ENCODE measurements around the gene GRID1. TPM values are rescaled to one million over a fixed set of nuclear protein-coding genes. Genes with fewer than 3 reads are reported as not detected.

Gene GRID1
- total RNA-seq, 2 experiments from 2014 or later, result not detected

DNA sequence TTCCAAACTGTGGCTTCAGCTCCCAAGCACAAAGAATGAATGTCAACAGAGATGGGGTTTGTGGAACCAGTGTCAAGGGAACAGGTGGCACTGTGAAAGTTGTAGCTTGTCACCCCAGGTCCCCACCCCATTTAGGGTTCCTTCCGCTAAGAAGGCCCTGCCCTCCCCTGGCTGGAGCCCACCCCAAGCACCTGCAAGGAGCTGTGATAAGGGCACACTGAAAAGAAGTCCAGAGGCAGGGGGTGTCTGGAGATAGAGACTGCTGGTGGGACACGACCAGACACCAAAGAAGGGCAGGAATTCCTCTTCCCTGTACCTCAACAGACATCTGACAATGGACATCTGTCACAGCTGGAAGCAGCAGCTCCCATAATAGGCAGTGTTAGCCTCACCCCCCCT is 4.5 kb downstream of the GRID1 start:
- Mint-ChIP-seq H3K4me3 (no peak overlapping the region), H3K27me3 (peaks cover 54% of the 10 kb centered on the region), H3K27ac (no peak overlapping the region), H3K9me3 (no peaks in the 10 kb centered on the region), H3K4me1 (peaks cover 9% of the 10 kb centered on the region), H3K36me3 (no peaks in the 10 kb centered on the region)
- DNase-seq (peak; percentile 19), ATAC-seq (ENCODE audit: low read depth) (no peak)
- POLR2A ChIA-PET, result no interaction called here

DNA sequence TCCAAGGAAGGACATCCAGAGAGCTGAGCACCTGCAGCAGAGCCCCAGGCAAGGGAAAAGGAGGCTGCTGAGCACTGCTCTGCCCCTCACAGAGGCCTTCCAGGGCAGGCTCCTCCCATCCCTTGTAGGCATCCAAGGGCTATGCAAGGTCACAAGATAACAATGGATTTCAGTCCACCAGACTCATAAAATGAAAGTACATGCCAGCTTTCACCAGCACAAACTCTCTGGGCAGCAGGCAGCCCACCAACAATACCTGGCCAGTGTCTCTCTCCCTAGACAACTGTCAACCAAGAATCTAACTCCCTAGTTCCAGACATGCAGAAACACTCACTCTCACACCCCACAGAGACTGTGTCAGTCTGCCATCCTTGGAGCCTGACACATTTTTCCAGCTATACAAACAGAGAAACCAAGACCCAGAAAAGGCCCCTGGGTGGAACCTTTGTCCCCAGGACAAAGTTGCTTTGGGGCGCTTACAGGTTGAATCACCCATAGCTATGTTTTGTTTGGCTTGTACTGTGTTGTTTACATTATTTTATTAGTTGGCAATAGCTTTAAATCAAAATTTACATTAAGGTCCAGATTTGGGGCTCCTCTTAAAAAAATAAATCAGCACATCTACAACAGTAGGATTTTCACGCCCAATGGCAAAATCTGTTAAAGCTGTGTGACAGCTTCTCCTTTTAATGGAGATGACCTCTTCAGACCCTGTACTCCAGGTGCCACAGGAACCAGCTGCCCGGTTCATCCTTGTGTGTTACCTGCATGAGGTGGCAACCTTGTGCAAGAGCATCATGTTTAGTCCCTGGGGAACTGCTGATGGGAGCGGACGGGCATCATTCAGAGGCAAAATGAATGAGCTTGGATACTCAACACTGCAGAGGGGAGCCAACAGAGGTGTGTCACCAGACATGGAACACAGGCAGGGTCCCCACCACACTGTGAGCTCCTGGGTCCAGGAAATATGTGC is 5.2 kb downstream of the GRID1 start:
- peaks cover 9% of the 10 kb centered on the region for H3K4me1 Mint-ChIP-seq
- no peaks in the 10 kb centered on the region for H3K36me3 Mint-ChIP-seq
- H3K27ac Mint-ChIP-seq, result no peak overlapping the region
- POLR2A ChIA-PET, result no interaction called here
- ATAC-seq (ENCODE audit: low read depth) (no peak), DNase-seq (peak; percentile 10)
- no peak overlapping the region for H3K4me3 Mint-ChIP-seq
- H3K9me3 Mint-ChIP-seq, result no peaks in the 10 kb centered on the region
- peaks cover 54% of the 10 kb centered on the region for H3K27me3 Mint-ChIP-seq

DNA sequence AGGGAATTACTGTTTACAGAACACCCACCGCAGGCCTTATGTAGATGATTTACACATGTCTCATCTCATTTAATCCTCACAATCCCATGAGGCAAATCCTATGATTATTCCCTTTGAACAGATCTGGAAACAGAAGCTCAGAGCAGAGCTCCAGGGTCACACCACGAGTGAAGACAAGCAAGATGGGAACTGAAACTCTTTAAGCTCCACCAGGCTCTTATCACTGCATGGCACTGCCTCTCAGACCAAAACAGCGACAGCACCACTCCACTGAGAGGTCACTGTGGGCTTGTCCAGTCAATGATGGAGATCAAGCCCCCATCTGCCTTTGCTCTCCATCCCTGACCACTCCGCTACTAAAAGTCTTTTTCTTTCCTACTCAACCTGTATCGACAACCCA is 5.9 kb downstream of the GRID1 start:
- POLR2A ChIA-PET, result no interaction called here
- H3K4me3 Mint-ChIP-seq, result no peak overlapping the region
- peaks cover 55% of the 10 kb centered on the region for H3K27me3 Mint-ChIP-seq

DNA sequence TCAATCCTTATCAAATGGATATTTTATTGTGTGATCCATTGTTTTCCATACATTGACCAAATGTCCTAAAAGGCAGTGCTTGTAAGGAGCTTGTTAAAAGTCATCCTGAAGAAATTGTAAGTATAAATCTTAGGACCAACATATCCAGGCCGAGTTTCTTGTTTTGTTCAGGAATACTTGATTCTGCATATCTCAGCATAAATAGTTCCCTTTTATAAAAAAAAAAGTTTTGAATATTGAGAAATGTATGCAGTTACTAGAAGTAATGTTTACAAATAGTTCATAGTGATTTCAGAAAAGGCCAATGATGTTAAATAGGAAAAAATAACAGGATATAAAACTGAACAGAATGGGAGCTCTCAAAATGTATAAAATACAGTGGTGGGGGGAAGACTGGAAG is 6.6 kb downstream of the GRID1 start:
- peaks cover 48% of the 10 kb centered on the region for H3K27me3 Mint-ChIP-seq

More for the DNA sequence above, 5.9 kb downstream of the GRID1 start:
- DNase-seq, result no peak
- H3K4me1 Mint-ChIP-seq, result peaks cover 8% of the 10 kb centered on the region
- no peak overlapping the region for H3K27ac Mint-ChIP-seq
- no peak for ATAC-seq (ENCODE audit: low read depth)
- H3K36me3 Mint-ChIP-seq, result no peaks in the 10 kb centered on the region
- H3K9me3 Mint-ChIP-seq, result no peaks in the 10 kb centered on the region

DNA sequence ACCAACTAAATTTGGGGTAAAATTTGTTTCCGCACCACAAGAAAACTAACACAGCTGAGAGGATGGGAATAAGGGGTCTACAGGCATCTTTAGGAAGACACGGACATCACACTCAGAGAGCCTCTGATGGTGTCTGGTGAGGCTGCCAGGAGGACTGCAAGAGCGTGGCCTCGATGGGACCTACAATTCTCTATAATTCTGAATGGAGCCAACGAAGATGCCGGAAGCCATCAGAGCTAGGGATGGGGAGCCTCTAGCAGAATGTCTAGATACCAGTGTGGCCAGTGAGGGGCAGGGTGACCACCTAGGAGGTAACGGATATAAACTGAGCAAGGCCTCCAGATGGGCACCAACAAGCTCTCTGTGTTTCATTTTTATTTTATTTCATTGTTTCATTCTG is 7.5 kb downstream of the GRID1 start:
- Mint-ChIP-seq H3K36me3 (no peaks in the 10 kb centered on the region), H3K27ac (no peak overlapping the region), H3K4me1 (peaks cover 2% of the 10 kb centered on the region), H3K27me3 (peaks cover 39% of the 10 kb centered on the region), H3K4me3 (no peak overlapping the region), H3K9me3 (no peaks in the 10 kb centered on the region)
- POLR2A ChIA-PET, result no interaction called here
- no peak for DNase-seq
- ATAC-seq (ENCODE audit: low read depth), result no peak

More for the DNA sequence above, 6.6 kb downstream of the GRID1 start:
- Mint-ChIP-seq H3K9me3 (no peaks in the 10 kb centered on the region), H3K27ac (no peak overlapping the region), H3K4me1 (peaks cover 4% of the 10 kb centered on the region), H3K4me3 (no peak overlapping the region), H3K36me3 (no peaks in the 10 kb centered on the region)
- ATAC-seq (ENCODE audit: low read depth) (no peak), DNase-seq (no peak)
- POLR2A ChIA-PET, result no interaction called here

DNA sequence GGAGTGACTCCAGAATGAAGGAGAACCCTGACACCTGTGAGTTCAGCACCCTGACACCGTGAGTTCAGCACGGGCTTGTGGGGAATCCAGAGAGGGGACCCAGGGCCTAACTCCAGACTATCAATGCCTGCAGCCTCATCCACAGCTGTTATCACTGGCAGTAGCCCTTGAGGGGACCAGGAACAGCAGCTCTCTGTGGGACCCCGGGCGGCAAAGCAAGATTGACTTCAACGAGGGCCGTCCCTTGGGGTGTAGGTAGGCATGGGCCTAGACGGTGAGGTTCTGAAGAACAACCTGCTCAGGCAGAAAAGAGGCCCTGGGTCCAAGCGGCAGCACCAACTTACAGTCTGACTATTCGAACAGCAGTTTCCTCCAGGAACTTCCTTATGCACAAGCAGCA is 8.9 kb downstream of the GRID1 start:
- ATAC-seq (ENCODE audit: low read depth), result no peak
- no peak for DNase-seq
- no peaks in the 10 kb centered on the region for H3K4me1 Mint-ChIP-seq
- H3K4me3 Mint-ChIP-seq, result no peak overlapping the region
- no peak overlapping the region for H3K27ac Mint-ChIP-seq
- POLR2A ChIA-PET, result no interaction called here
- H3K36me3 Mint-ChIP-seq, result no peaks in the 10 kb centered on the region
- peaks cover 29% of the 10 kb centered on the region for H3K27me3 Mint-ChIP-seq
- H3K9me3 Mint-ChIP-seq, result no peaks in the 10 kb centered on the region

DNA sequence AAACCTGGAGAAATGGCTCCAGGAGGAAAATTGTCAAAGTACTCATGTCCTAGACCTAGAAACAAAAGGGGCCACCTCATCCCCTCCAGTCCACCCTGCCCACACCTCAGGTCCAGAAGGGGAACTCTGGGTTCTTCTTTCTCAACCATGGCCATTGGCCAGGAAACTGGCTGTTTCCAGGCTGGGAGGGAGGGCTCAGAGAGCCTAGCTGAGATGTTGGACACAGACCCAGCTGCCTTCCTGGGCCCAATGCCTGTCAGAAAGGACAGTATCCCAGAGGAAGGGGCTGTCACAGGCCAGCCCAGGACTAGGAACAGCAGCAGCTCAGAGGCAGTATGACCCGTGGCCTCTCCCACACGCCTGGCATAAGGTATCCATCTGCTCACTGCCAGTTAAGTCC is 9.6 kb downstream of the GRID1 start:
- Mint-ChIP-seq H3K4me1 (no peaks in the 10 kb centered on the region), H3K4me3 (no peak overlapping the region), H3K27me3 (peaks cover 23% of the 10 kb centered on the region), H3K27ac (no peak overlapping the region), H3K36me3 (no peaks in the 10 kb centered on the region), H3K9me3 (no peaks in the 10 kb centered on the region)
- ATAC-seq (ENCODE audit: low read depth), result no peak
- DNase-seq, result no peak
- POLR2A ChIA-PET, result no interaction called here

DNA sequence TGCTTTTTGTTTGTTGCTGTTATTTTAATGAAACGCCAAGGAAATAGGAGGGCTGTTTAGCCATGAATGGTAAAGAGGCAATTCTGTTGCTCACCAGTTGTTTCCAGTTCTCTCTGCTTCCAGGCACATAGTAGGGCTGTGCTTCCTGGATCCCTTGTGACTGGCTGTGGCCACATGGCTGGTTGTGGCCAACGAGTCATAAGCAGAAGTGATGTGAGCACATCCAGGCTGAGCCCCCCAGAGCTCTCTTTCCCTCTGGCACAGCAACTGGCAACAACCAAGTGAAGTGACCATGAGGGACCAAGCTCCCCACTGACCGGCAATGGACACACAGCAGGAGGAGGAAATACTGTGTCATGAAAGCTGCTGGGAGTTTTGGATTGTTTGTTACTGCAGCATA is 10.3 kb downstream of the GRID1 start:
- DNase-seq (no peak), ATAC-seq (ENCODE audit: low read depth) (no peak)
- Mint-ChIP-seq H3K9me3 (no peaks in the 10 kb centered on the region), H3K4me1 (no peaks in the 10 kb centered on the region), H3K4me3 (no peak overlapping the region), H3K27me3 (peaks cover 16% of the 10 kb centered on the region), H3K27ac (no peak overlapping the region), H3K36me3 (no peaks in the 10 kb centered on the region)
- POLR2A ChIA-PET, result no interaction called here

DNA sequence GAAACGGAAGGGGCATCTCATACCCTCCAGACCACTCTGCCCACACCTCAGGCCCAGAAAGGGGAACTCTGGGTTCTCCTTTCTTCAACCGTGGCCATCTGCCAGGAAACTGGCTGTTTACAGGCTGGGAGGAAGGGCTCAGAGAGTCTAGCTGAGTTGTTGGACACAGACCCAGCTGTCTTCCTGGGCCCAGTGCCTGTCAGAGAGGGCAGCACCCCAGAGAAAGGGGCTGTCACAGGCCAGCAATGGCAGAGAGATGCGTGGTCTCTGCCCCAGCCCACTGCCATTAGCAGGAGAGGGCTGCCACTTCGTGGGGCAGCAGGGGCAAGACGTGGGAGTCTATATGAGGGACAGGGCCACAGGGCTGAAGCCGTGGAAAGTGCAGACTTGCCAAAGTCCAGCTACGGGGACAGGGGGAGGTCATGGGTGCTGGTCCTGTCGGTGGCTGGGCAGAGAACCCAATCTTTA is 11.0 kb downstream of the GRID1 start:
- H3K4me1 Mint-ChIP-seq, result no peaks in the 10 kb centered on the region
- H3K36me3 Mint-ChIP-seq, result no peaks in the 10 kb centered on the region
- H3K9me3 Mint-ChIP-seq, result no peaks in the 10 kb centered on the region
- DNase-seq (no peak), ATAC-seq (ENCODE audit: low read depth) (no peak)
- H3K27ac Mint-ChIP-seq, result no peak overlapping the region
- peaks cover 9% of the 10 kb centered on the region for H3K27me3 Mint-ChIP-seq
- POLR2A ChIA-PET, result no interaction called here
- no peak overlapping the region for H3K4me3 Mint-ChIP-seq

DNA sequence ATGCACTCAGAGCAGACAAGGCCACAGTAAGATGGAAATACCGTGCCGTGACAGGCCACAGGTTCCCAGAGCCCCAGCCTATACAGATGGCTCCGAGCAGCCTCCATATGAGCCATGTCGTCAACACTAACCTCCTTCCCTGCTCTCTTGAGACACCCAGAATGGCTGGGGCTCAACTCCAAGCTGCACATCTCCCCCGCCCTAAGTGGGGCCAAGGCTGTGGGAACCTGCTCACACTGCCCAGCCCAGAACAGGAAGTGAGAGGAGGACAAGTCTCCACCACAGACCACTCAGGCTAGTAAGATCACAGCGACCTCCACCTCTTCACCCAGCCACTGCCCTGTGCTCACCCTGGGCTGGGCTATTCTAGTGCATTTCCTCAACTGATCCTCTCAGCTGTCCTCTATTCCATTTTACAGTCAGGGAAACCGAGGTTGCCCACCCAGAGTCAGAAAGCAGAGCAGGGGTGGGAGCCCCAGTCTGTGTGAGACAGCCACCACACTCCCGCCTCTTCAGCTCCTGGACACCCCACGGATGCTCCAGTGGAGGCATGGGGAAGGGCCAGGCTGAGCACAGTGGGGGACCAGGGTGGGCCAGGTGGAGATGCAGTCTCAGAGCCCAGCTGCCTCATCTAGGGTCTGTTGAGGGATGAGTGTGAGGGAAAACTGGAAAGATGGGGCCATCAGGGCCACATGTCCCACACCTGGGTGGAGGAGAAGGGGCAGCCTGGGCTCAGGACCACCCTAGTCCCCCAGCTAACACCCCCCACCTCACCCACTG is 11.6 kb downstream of the GRID1 start:
- H3K4me3 Mint-ChIP-seq, result no peak overlapping the region
- ATAC-seq (ENCODE audit: low read depth) (no peak), DNase-seq (no peak)
- no peaks in the 10 kb centered on the region for H3K36me3 Mint-ChIP-seq
- POLR2A ChIA-PET, result no interaction called here
- H3K4me1 Mint-ChIP-seq, result no peaks in the 10 kb centered on the region
- H3K27me3 Mint-ChIP-seq, result peaks cover 4% of the 10 kb centered on the region
- no peaks in the 10 kb centered on the region for H3K9me3 Mint-ChIP-seq
- H3K27ac Mint-ChIP-seq, result no peak overlapping the region

DNA sequence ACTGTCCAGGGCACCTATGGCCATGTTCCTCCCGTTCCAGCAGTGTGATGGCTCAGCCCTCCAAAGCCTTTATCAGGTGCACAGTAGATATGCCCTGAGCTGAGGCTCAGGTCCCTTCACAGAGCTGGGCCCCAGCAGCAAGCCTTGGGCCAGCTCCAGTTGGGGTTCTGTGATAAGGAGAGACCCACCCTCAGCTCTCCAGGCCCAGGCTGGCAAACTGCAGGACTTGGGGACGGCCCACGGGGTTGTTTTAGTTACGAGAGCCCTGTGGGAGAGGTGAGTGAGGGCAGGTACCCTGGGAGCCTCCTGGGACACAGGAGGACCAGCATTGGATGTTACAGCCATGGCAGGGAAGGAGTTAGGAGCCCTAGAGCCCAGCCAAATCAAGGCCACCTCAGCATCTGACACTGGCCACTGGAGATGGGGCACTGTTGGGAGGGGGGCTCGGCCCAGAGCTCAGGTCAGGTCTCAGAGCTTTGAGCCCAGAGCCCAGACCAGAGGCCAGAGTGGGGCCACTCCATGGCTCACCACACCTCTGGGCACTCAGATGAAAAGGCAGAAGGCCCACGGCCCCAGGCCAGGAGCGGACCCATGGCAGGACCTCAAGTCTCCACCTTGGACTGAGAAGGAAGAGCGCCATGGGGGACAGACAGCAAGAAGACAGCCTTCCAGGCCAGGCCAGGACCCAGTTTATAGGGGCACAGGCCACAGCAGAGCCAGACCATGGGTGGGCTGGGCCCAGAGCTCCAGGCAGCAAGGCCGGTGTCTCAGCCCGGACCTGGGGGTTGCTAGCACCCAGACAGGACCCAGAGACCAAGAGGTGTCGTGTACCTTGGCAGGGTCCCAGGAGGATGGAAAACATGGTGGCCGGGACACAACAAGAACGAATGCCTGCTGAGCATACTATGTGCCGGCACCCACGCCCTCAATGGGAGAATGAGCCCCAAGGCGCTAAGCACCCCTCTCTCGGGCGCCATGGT is 12.8 kb downstream of the GRID1 start:
- Mint-ChIP-seq H3K9me3 (no peaks in the 10 kb centered on the region), H3K27me3 (peaks cover 4% of the 10 kb centered on the region), H3K27ac (no peak overlapping the region), H3K4me1 (no peaks in the 10 kb centered on the region), H3K4me3 (no peak overlapping the region), H3K36me3 (no peaks in the 10 kb centered on the region)
- no peak for ATAC-seq (ENCODE audit: low read depth)
- POLR2A ChIA-PET, result no interaction called here
- DNase-seq, result no peak

DNA sequence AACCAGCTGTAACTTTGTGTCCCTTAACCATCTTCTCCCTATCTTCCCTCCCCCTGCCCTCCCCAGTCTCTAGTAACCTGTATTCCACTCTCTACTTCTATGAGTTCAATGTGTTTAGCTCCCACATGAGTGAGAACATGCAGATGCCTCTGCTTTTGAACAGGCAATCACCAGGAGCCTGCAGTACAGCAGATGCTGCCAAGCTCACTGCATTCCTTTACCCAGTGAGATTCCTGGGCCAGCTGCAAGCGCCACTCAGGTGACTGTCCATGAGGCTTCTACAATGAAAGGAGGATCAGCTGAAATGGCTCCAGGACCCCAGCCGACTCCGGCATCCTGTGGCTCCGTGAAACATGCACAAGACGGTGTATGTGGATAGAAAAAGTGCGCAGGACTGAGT is 15.7 kb downstream of the GRID1 start:
- POLR2A ChIA-PET, result no interaction called here
- no peak for DNase-seq
- Mint-ChIP-seq H3K4me3 (no peak overlapping the region), H3K27me3 (no peaks in the 10 kb centered on the region), H3K9me3 (no peaks in the 10 kb centered on the region), H3K4me1 (no peaks in the 10 kb centered on the region), H3K36me3 (no peaks in the 10 kb centered on the region), H3K27ac (no peak overlapping the region)
- ATAC-seq (ENCODE audit: low read depth), result no peak

Measured in activated naive CD8-positive, alpha-beta T cell treated with anti-CD3 and anti-CD28 coated beads, Interleukin-2, amount 10 ng/mL, durations not matched to agents 7 days and 5 days (primary cell).